MG63 (cell line): ENCODE measurements around the gene CSF2. TPM values are rescaled to one million over a fixed set of nuclear protein-coding genes. Genes with fewer than 3 reads are reported as not detected.
"Not testable (repeated sequence)": the region's sequence is repeated elsewhere in the genome, so short reads cannot be mapped to it uniquely, and the experiment has no call there.

Source experiments
- DNase-seq: peaks from one replicate; pipeline ENCODE4 v3.0.0-alpha.2; 2020
- H3K27me3 ChIP-seq: fragments of 250-450 bp; sonication (Bioruptor Pico); 2 replicates; pipeline ENCODE4 v1.5.1; 2020; ENCODE audit warnings: mild to moderate bottlenecking, moderate library complexity
- H3K36me3 ChIP-seq: fragments of 250-450 bp; sonication (Bioruptor Pico); 2 replicates; pipeline ENCODE4 v1.5.1; 2020; ENCODE audit warnings: mild to moderate bottlenecking, moderate library complexity
- H3K4me3 ChIP-seq: fragments of 250-450 bp; sonication (Bioruptor Pico); 2 replicates; pipeline ENCODE4 v1.5.1; 2020; ENCODE audit warnings: mild to moderate bottlenecking, moderate library complexity
- H3K9me3 ChIP-seq: fragments of 250-450 bp; sonication (Bioruptor Pico); 2 replicates; pipeline ENCODE4 v1.5.1; 2020; ENCODE audit warnings: mild to moderate bottlenecking, moderate library complexity
- total RNA-seq: library from RNA; depleted of rRNA; stranded (reverse); fragments of >200 nt; shearing (Covaris generic); gene quantifications from 2 replicates; pipeline ENCODE4 v1.2.3, GENCODE V29; 2014; ENCODE audit warnings: low replicate concordance; rRNA removed

Gene CSF2
- total RNA-seq, 1 experiment from 2014 or later, result not detected

- H3K9me3 ChIP-seq, H3K27me3 ChIP-seq, H3K36me3 ChIP-seq, H3K4me3 ChIP-seq, DNase-seq: not testable (repeated sequence)
Observed at GRCh38 chr5:132108495-132108894, 34.9 kb downstream of the CSF2 start.

- not testable (repeated sequence) for H3K27me3 ChIP-seq, DNase-seq, H3K9me3 ChIP-seq, H3K36me3 ChIP-seq, H3K4me3 ChIP-seq
Observed at GRCh38 chr5:132108957-132109356, 35.4 kb downstream of the CSF2 start.

- Histone ChIP-seq H3K9me3 (peaks cover 4% of the 10 kb centered on the region), H3K36me3 (no peaks in the 10 kb centered on the region), H3K27me3 (no peaks in the 10 kb centered on the region), H3K4me3 (no peak overlapping the region)
- no peak for DNase-seq
Observed at GRCh38 chr5:132109494-132110053, 36.0 kb downstream of the CSF2 start.

GRCh38 chr5:132110195-132110594 lies 36.6 kb downstream of the CSF2 start:
- peaks cover 4% of the 10 kb centered on the region for H3K9me3 ChIP-seq
- no peaks in the 10 kb centered on the region for H3K36me3 ChIP-seq
- H3K4me3 ChIP-seq, result no peak overlapping the region
- H3K27me3 ChIP-seq, result no peaks in the 10 kb centered on the region
- no peak for DNase-seq

- Histone ChIP-seq H3K4me3 (no peak overlapping the region), H3K36me3 (no peaks in the 10 kb centered on the region), H3K27me3 (no peaks in the 10 kb centered on the region), H3K9me3 (peaks cover 4% of the 10 kb centered on the region)
- no peak for DNase-seq
Observed at GRCh38 chr5:132110930-132111329, 37.3 kb downstream of the CSF2 start.

- Histone ChIP-seq H3K9me3 (peaks cover 4% of the 10 kb centered on the region), H3K4me3 (no peak overlapping the region), H3K36me3 (no peaks in the 10 kb centered on the region)
Observed at GRCh38 chr5:132112111-132112510, 38.5 kb downstream of the CSF2 start.

GRCh38 chr5:132114150-132115121 lies 40.8 kb downstream of the CSF2 start:
- Histone ChIP-seq H3K36me3 (no peaks in the 10 kb centered on the region), H3K9me3 (peaks cover 11% of the 10 kb centered on the region), H3K4me3 (no peak overlapping the region), H3K27me3 (peaks cover 9% of the 10 kb centered on the region)
- no peak for DNase-seq

More at GRCh38 chr5:132112111-132112510, 38.5 kb downstream of the CSF2 start:
- no peaks in the 10 kb centered on the region for H3K27me3 ChIP-seq
- DNase-seq, result no peak

GRCh38 chr5:132115375-132115774 lies 41.8 kb downstream of the CSF2 start:
- Histone ChIP-seq H3K27me3 (peaks cover 12% of the 10 kb centered on the region), H3K9me3 (peaks cover 11% of the 10 kb centered on the region), H3K4me3 (no peak overlapping the region), H3K36me3 (no peaks in the 10 kb centered on the region)
- no peak for DNase-seq

- DNase-seq, result no peak
- Histone ChIP-seq H3K36me3 (no peaks in the 10 kb centered on the region), H3K27me3 (peaks cover 16% of the 10 kb centered on the region), H3K4me3 (no peak overlapping the region), H3K9me3 (peaks cover 11% of the 10 kb centered on the region)
Observed at GRCh38 chr5:132116072-132116471, 42.5 kb downstream of the CSF2 start.

- DNase-seq, H3K36me3 ChIP-seq, H3K4me3 ChIP-seq: not testable (repeated sequence)
- H3K9me3 ChIP-seq, result peaks cover 11% of the 10 kb centered on the region
- H3K27me3 ChIP-seq, result peaks cover 17% of the 10 kb centered on the region
Observed at GRCh38 chr5:132116909-132117489, 43.4 kb downstream of the CSF2 start.

- not testable (repeated sequence) for H3K9me3 ChIP-seq, DNase-seq, H3K4me3 ChIP-seq, H3K36me3 ChIP-seq
- H3K27me3 ChIP-seq, result peaks cover 19% of the 10 kb centered on the region
Observed at GRCh38 chr5:132120717-132121116, 47.1 kb downstream of the CSF2 start.

- H3K36me3 ChIP-seq, DNase-seq, H3K4me3 ChIP-seq: not testable (repeated sequence)
- H3K27me3 ChIP-seq, result peaks cover 24% of the 10 kb centered on the region
- H3K9me3 ChIP-seq, result peaks cover 19% of the 10 kb centered on the region
Observed at GRCh38 chr5:132122971-132123370, 49.4 kb downstream of the CSF2 start.

- not testable (repeated sequence) for H3K36me3 ChIP-seq, H3K4me3 ChIP-seq, DNase-seq
- H3K27me3 ChIP-seq, result peaks cover 23% of the 10 kb centered on the region
- H3K9me3 ChIP-seq, result peaks cover 20% of the 10 kb centered on the region
Observed at GRCh38 chr5:132123578-132123977, 50.0 kb downstream of the CSF2 start.

Other genes with a start within 250 kb of the CSF2 start
- gene MEIKIN, start 128.1 kb upstream of the CSF2 start, total RNA-seq, result not detected in 2 replicates
- gene ACSL6, start 62.1 kb upstream of the CSF2 start, total RNA-seq, result 1.1 TPM in 1 of 2 replicates, not detected in the other
- not detected in 2 replicates for gene IL3, start 13.1 kb upstream of the CSF2 start, total RNA-seq
- 71.0 and 96.8 TPM in 2 replicates for gene P4HA2, start 154.1 kb downstream of the CSF2 start, total RNA-seq
- gene PDLIM4, start 183.9 kb downstream of the CSF2 start, total RNA-seq, result 71.1 and 130 TPM in 2 replicates
- 0.03 and 0.35 TPM in 2 replicates for gene SLC22A4, start 220.6 kb downstream of the CSF2 start, total RNA-seq